Suppressor macrophage (primary cell): ENCODE measurements around the gene SLC9A6.
"Not testable (repeated sequence)": the region's sequence is repeated elsewhere in the genome, so short reads cannot be mapped to it uniquely, and the experiment has no call there.

Experiments
- DNase-seq, 4 experiments: peaks; one replicate each; pipeline ENCODE4 v3.0.0-alpha.2; 2020 to 2022

Gene SLC9A6

DNA sequence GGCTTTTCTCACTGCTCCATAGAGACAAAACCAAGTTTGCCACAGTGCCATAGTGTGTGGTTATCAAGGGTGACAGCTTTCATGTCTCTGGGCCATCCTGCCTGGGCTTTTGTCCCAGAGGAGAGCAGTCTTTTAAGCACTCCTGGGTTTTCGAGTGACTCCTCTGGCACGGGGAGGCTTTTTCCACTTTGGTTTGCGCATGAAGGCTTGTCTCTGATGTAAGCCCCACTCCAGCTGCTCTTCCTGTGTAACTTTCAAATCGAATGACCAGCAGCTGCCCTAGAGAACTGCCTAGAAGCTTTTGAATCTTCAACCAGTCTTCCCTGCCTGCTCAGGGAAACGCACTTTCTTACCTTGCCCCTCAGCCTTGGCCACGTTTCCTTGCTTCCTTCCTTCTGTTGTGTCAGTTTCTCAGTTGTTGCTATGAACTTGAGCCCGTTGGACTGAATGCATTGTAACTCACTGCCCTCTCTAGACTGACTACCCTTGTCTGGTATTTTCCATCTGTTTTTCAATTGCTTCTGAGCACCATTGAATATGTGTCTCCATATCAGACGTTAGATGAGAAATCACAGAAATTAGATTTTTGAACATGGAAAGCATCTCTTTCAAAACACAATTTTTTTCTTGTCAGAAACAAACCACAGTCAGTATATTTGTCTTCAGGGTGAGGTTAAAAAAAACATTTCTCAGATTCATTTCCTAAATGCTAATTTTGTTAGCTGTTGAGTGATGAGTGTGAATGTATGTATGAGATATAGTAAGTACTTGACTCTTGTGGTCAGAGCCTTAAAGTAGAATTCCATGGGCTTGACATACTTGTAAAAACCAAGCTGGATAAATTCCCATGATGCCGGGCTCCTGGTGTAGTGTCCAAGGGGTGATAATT is 45.3 kb downstream of the SLC9A6 start:
- no peak for DNase-seq

GRCh38 chrX:136031626-136032025 is 46.4 kb downstream of the SLC9A6 start:
- no peak for DNase-seq

DNA sequence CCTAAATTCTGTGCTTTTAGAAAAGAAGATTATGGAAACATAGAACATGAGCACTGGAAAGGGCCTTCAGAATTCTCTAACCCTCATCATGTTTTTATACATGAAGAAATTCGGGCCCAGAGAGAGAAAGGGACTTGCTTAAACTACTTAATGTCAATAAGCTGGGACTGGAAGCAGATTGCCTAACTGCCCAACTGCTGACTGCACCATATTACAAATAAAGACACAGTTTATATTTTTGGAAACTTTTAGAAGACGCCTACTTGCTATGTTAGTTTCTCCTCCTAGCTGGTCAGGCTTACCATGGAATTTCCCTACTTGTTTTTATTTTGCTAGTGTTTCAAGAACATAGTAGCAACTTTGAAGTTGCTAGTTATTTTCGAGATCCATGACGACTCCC is 47.1 kb downstream of the SLC9A6 start:
- peak in 2 of 4 experiments; percentile 8 to 18 for DNase-seq

GRCh38 chrX:136034668-136035067 is 49.4 kb downstream of the SLC9A6 start:
- DNase-seq: no peak

- DNase-seq: no peak
These were observed 50.4 kb downstream of the SLC9A6 start for GRCh38 chrX:136035663-136036062.

DNA sequence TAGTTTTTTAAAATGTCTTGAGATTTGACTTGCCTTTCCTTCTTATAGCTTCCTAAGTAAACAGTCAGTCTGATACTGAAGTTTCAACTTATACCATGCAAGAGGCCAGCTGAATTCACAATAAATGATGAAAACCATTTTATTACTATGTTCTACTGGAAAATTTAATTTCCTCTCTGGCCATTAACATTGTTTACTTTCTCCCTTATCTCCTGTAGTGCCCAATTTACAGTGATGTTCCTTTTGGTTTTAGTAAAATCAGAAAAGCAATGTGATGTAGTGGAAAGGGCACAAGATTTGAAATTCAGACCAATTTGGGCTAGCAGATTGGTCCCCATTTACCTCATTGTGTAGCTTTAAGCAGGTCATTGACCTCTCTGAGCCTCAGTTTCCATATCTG is 54.2 kb downstream of the SLC9A6 start:
- DNase-seq: no peak

GRCh38 chrX:136039968-136040367 is 54.7 kb downstream of the SLC9A6 start:
- no peak for DNase-seq

DNA sequence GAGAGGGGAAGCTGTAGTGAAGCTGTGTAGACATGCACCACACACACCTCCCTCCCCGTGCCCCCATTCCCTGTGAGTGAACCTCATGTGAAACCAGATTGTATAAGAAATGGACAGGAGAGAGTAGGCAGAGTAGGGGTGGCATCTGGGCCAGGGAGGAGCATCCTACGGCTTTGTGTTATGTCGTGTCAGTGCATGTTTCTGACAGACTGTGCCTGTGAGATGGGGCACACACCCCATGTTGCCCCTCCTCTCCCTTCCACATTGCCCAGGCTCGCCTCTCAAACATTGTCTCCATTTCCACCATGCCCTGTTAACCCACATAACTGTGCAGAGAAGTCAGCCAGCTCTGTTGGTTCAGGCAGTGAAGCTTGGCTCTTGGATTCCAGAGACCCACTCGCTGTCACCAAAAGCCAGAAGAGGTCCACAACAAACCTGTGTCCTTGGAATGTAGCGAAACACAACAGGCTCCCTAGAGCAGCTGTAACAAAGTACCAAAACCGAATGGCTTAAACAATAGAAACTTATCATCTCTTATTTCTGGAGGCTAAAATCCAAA is 56.1 kb downstream of the SLC9A6 start:
- DNase-seq: no peak

GRCh38 chrX:136045008-136045407 is 59.8 kb downstream of the SLC9A6 start:
- DNase-seq: no peak

GRCh38 chrX:136046295-136047015 is 61.2 kb downstream of the SLC9A6 start:
- no peak for DNase-seq

DNA sequence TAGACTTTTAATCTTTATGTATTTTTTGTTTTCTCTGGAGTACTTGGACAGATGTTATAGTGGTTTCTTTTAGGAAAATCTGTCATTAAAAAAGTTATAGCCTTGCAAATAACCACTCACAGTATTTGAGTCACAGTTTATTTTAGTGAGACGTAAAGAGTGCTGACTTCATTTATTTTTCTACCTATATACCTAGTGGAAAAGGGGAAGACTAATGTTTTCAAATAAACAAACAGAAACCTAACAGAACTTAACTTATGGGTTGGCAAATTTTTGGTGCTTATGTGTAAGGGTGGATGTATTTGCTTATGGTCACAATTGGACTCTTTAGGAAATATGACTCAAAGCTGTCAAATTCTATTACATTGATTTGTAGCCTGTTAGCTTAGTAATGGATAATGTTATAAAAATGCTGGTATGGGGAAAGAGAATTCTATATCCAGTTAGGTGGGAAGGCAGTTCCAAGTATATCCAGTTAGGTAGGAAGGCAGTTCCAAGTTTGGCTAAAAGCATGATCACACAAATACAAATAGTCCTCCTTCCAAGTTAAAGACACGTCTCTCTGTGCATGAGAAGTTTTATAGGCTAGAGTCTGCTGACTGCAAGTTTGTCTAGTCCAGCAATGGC is 61.9 kb downstream of the SLC9A6 start:
- DNase-seq: no peak

DNA sequence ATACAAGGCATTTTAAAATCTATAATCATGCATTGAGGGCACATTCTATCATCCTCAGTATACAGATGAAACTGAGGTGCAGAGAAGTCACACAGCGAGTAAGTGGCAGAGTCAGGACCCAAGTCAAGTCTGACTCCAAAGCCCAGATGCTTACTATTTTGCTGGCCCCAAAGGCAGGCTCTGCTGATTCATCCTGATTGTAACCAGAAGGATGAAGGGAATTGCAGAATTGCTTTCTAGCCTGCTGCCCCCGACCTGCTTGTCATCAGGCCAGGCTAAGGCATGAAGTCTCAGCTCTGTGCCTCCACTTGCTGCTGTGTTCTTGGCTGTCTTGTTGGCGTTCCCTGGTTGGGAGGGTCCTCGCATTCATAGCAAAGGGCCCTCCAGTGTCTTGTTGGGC is 62.7 kb downstream of the SLC9A6 start:
- DNase-seq: no peak

GRCh38 chrX:136048446-136048845 is 63.2 kb downstream of the SLC9A6 start:
- no peak for DNase-seq

DNA sequence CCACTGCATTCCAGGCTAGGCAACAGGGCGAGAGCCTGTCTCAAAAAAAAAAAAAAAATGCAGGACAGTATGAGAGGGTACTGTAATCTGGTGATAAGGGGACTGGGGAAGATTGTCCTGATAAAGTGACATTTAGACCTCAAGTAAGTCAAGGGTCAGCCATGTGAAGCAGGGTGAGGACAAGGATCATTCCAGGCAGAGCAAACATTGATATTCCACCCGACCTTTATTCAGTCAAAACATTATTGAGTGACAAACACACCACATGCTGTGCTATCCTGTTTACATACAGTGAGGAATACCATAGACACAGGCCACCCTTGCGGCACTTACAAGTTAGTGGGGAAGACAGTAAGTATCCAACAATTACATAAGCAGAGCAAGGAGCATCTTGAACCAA is 64.4 kb downstream of the SLC9A6 start:
- no peak for DNase-seq

DNA sequence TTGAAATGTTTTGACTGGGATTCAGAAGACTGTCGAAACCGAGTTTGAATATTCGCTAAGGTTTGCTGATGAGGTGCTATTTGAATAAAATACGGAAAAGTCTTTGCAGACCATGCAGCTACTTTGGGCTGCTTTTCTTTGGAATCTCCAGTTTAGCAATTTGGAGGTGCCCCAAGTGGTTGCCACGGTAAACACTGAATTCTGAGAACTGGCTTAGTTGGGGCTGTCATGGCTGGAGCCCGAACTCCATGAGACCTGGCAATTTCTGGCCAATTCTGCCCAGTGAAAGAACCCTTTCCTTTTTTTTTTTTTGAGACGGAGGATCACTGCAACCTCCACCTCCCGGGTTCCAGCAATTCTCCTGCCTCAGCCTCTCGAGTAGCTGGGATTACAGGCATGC is 65.6 kb downstream of the SLC9A6 start:
- not testable (repeated sequence) for DNase-seq

GRCh38 chrX:136051611-136052010 is 66.4 kb downstream of the SLC9A6 start:
- DNase-seq: no peak

GRCh38 chrX:136055651-136056221 is 70.5 kb downstream of the SLC9A6 start:
- no peak for DNase-seq

DNA sequence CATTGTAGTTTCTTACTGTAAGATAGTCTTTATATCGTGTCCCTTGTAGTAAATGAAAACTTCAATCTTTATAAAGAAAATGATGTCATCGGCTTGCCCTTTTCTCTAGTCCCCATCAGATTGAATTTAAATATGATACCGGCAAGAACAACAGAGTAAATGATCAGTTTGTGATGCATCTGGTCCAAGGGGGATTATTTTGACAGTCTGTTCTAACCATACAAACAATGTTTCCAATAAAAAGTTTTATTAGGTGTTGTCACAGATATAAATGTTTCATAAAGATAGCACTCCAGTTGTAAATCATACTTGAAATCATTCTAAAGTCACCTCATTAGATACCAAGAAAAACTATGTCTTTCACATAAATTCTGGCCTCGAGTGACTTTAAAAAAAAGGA is 72.3 kb downstream of the SLC9A6 start:
- no peak for DNase-seq

DNA sequence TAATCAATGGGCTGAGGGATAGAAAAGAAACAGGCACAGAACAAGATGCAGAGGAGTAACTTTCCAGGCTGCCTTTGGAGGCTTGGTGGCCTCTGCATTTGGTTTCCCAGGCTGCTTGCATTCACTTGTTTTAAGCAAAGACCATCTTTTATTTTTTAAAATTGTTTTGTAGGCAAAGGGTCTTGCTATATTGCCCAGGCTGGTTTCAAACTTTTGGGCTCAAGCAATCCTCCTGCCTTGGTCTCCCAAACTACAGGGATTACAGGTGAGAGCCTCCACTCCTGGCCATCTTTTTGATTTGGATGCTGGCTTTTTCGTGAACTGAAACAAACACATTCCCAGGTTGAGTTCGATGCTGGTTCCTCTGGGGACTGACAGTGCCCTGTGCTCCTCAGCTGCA is 74.1 kb downstream of the SLC9A6 start:
- no peak for DNase-seq

DNA sequence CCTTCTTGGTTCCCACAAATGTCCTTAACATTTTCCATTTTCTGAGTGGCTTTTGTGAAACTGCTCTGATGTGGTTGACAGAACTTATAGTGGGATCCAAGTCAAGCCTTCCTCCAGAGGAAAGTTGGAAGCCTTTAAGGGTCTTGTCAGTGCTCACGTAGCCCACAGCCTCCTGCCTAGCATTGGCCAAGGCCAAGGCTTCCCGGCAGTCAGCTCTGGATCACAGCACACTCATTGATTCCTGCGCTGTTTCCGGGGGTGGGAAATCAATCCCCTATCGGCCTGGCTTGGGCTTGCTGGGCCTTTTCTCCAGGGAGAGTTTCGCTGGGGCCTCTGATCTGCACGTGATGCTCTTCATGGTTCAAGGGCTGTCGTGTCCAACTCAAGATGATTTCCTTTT is 76.1 kb downstream of the SLC9A6 start:
- DNase-seq: no peak

GRCh38 chrX:136061696-136062095 is 76.5 kb downstream of the SLC9A6 start:
- no peak for DNase-seq

DNA sequence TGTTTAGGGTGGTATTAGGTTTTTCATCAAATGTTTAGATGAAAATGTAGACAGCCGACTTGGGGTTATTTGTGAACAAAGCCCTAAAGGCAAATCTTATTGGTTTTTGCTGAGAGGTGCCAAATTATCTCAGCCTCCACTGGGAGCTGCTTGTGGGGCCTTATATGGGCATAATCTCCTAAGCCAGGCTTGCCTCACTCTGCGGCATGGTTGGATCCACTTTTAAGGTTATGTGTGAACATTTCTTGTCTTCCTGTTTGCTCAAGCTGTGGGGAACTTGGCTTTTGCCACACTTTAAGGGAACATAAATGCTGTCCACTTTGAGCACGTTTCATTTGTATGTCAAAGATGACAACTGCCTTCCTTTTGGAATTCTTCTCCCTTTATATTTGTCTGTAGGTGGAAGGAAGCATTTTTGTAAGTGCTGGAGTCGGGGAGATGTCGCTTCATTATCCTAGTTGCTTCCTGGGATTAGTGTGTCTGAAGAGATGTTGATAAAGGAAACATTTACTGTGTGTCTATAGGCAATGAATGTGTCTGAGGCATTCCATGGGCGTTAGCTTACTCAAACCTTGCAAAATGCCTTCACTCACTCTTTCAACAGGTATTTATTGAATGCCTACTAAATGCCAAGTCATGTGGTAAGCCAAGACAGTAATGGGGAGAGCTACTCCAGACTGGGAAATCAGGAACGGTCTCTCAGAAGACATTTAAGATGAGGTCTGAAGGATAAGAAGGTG is 78.3 kb downstream of the SLC9A6 start:
- peak; percentile 51 to 75 (median 70) for DNase-seq
